ENCODE results near the gene FAM107B.

- TF ChIP-seq CTCF (conservative IDR thresholded peaks at IDR 0.05; ENCODE audit: low read depth in 2 of 2) (no peak), POLR2AphosphoS5 (IDR thresholded peaks at IDR 0.05; ENCODE audit: low read depth) (no peak), REST (IDR thresholded peaks at IDR 0.05; ENCODE audit: unreplicated experiment) (no peak), EZH2 (IDR thresholded peaks at IDR 0.05; ENCODE audit: low read depth, unreplicated experiment) (no peak), EZH2phosphoT487 (IDR thresholded peaks at IDR 0.05; ENCODE audit: unreplicated experiment) (no peak), ZNF114 (CRISPR knock-in tag; IDR thresholded peaks at IDR 0.05) (no peak), CREB1 (CRISPR knock-in tag; IDR thresholded peaks at IDR 0.05; ENCODE audit: low read depth) (no peak), JUNB (IDR thresholded peaks at IDR 0.05; ENCODE audit: unreplicated experiment) (no peak), ETS1 (IDR thresholded peaks at IDR 0.05) (no peak), STAT1 (IDR thresholded peaks at IDR 0.05; ENCODE audit: unreplicated experiment) (no peak), NANOG (IDR thresholded peaks at IDR 0.05; ENCODE audit: borderline replicate concordance) (no peak)
These were observed 16.7 kb downstream of the FAM107B start for GRCh38 chr10:14757986-14758385.

All from GM23338 (cell line).